Ishikawa (cell line): Measurements from ENCODE around the gene TARS3.

Experiments
- CEBPB ChIP-seq: IDR thresholded peaks from 2 replicates; pipeline ENCODE4 v1.6.1; 2012
- MAX ChIP-seq: IDR thresholded peaks from 2 replicates; pipeline ENCODE4 v1.6.1; 2012
- NFIC ChIP-seq: IDR thresholded peaks from 2 replicates; pipeline ENCODE4 v1.6.1; 2012
- YY1 ChIP-seq: IDR thresholded peaks from 2 replicates; pipeline ENCODE4 v1.6.1; 2012; ENCODE audit warnings: low read depth
- TF ChIP-seq, protein P1 (sequence below): IDR thresholded peaks from 2 replicates; pipeline ENCODE4 v1.6.1; 2012

GRCh38 chr15:101614001-101614585 is 110.2 kb downstream of the TARS3 start:
- TF ChIP-seq CEBPB (no peak), NFIC (no peak), YY1 (no peak), MAX (no peak)
- TF ChIP-seq, protein P1, sequence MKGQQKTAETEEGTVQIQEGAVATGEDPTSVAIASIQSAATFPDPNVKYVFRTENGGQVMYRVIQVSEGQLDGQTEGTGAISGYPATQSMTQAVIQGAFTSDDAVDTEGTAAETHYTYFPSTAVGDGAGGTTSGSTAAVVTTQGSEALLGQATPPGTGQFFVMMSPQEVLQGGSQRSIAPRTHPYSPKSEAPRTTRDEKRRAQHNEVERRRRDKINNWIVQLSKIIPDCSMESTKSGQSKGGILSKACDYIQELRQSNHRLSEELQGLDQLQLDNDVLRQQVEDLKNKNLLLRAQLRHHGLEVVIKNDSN, result no peak
